Measurements from ENCODE around the gene GTF3C6.
"Not testable (repeated sequence)": the region's sequence is repeated elsewhere in the genome, so short reads cannot be mapped to it uniquely, and the experiment has no call there.

Gene GTF3C6

DNA sequence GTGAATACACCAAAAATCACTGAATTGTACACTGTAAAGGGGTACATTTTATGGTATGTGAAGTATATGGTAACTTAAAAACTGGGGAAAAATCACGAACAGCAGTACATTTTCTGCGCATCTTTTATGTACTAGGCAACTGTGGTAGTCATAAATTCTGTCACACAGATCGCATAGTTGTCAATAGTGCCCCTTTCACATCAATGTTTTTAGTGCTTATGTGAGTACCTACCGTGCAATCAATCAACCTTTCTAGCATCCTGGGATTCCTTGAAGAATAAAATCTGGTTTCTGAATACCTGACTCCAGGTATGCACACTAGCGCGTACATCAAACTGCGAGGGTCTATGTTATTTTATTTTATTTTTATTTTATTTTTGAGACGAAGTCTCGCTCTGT is 22.7 kb downstream of the GTF3C6 start:
- DNase-seq (ENCODE audit: insufficient read length): no peak
- no peak for FAIRE-seq
- no peak for TF ChIP-seq TAF1 (IDR thresholded peaks at IDR 0.05; ENCODE audit: borderline replicate concordance, low read depth, low read length)
- no peak for TF ChIP-seq POLR2AphosphoS5 (IDR thresholded peaks at IDR 0.05; ENCODE audit: low read depth, low read length)
- no peak for TF ChIP-seq POLR2A (IDR thresholded peaks at IDR 0.05; ENCODE audit: low read depth, low read length)

DNA sequence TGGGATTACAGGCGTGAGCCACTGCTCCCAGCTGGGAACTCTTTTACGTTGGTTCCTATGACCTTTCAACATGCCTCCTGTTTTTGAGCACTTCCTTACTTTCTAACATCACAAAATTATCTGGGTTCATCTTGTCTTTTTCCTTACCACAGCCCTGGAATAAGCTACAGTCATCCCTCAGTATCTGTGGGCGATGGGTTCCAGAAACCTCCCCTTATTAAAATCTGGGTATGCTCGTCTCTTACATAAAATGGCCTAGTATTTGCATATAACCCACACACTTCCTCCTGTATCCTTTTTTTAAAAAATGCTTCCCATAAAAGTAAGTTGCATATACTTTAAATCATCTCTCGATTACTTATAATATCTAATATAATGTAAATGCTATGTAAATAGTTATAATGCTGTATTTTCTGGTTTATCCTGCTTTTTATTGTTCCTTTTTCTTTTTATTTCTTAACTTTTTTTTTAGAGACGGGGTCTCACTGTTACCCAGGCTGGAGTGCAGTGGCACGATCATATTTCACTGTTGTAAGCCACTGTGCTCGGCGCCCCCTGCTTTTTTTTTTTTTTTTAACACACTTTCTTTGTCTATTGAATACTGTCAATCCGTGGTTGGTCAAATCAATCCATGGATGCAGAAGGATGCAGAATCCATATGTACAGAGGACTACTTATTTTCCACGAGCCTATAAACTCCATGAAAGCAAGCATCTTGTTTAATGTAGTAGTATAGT is 32.5 kb downstream of the GTF3C6 start:
- TF ChIP-seq POLR2A (IDR thresholded peaks at IDR 0.05; ENCODE audit: low read depth, low read length): no peak
- no peak for TF ChIP-seq POLR2AphosphoS5 (IDR thresholded peaks at IDR 0.05; ENCODE audit: low read depth, low read length)
- no peak for TF ChIP-seq TAF1 (IDR thresholded peaks at IDR 0.05; ENCODE audit: borderline replicate concordance, low read depth, low read length)
- FAIRE-seq (no peak), DNase-seq (ENCODE audit: insufficient read length) (no peak)

- FAIRE-seq (no peak), DNase-seq (ENCODE audit: insufficient read length) (no peak)
- no peak for TF ChIP-seq POLR2A (IDR thresholded peaks at IDR 0.05; ENCODE audit: low read depth, low read length)
- TF ChIP-seq POLR2AphosphoS5 (IDR thresholded peaks at IDR 0.05; ENCODE audit: low read depth, low read length): no peak
- no peak for TF ChIP-seq TAF1 (IDR thresholded peaks at IDR 0.05; ENCODE audit: borderline replicate concordance, low read depth, low read length)
Observed at GRCh38 chr6:110996691-110997090, 38.2 kb downstream of the GTF3C6 start.

- no peak for FAIRE-seq
Observed at GRCh38 chr6:110999634-111000270, 41.2 kb downstream of the GTF3C6 start.

DNA sequence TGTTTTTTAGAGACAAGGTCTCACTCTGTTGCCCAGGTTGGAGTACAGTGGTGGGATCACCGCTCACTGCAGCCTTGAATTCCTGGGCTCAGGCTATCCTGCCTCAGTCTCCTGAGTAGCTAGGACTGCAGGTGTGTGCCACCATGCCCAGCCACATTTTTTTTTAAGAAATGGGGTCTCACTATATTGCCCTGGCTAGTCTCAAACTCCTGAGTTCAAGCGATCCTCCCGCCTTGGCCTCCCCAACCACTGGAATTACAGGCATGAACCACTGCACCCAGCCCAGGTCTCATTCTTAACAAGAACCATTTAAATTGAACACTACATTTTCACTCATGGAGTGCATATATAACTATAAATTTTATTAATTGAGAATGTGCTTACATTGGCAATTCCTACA is 43.8 kb downstream of the GTF3C6 start:
- DNase-seq (ENCODE audit: insufficient read length) (no peak), FAIRE-seq (no peak)
- TF ChIP-seq POLR2AphosphoS5 (IDR thresholded peaks at IDR 0.05; ENCODE audit: low read depth, low read length): no peak
- TF ChIP-seq POLR2A (IDR thresholded peaks at IDR 0.05; ENCODE audit: low read depth, low read length): no peak
- no peak for TF ChIP-seq TAF1 (IDR thresholded peaks at IDR 0.05; ENCODE audit: borderline replicate concordance, low read depth, low read length)

More at GRCh38 chr6:110999634-111000270, 41.2 kb downstream of the GTF3C6 start:
- TF ChIP-seq POLR2A (IDR thresholded peaks at IDR 0.05; ENCODE audit: low read depth, low read length) (no peak), TAF1 (IDR thresholded peaks at IDR 0.05; ENCODE audit: borderline replicate concordance, low read depth, low read length) (no peak), POLR2AphosphoS5 (IDR thresholded peaks at IDR 0.05; ENCODE audit: low read depth, low read length) (no peak)
- no peak for DNase-seq (ENCODE audit: insufficient read length)

- TF ChIP-seq TAF1 (IDR thresholded peaks at IDR 0.05; ENCODE audit: borderline replicate concordance, low read depth, low read length) (no peak), POLR2AphosphoS5 (IDR thresholded peaks at IDR 0.05; ENCODE audit: low read depth, low read length) (no peak), POLR2A (IDR thresholded peaks at IDR 0.05; ENCODE audit: low read depth, low read length) (no peak)
- FAIRE-seq (peak; percentile 70), DNase-seq (ENCODE audit: insufficient read length) (peak; percentile 12)
Observed at GRCh38 chr6:111011360-111012142, 53.0 kb downstream of the GTF3C6 start.

DNA sequence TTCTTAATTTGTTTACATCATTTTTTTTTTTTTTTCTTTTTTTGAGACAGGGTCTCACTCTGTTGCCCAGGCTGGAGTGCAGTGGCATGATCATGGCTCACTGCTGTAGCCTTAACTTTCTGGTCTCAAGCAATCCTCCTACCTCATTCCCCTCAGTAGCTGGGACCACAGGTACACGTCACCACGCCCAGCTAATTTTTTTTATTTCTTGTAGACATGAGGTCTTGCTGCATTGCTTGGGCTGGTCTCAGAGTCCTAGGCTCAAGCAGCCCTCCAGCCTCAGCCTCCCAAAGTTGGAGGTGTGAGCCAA is 53.6 kb downstream of the GTF3C6 start:
- no peak for DNase-seq (ENCODE audit: insufficient read length)
- TF ChIP-seq TAF1 (IDR thresholded peaks at IDR 0.05; ENCODE audit: borderline replicate concordance, low read depth, low read length) (no peak), POLR2A (IDR thresholded peaks at IDR 0.05; ENCODE audit: low read depth, low read length) (no peak), POLR2AphosphoS5 (IDR thresholded peaks at IDR 0.05; ENCODE audit: low read depth, low read length) (no peak)
- FAIRE-seq: no peak

DNA sequence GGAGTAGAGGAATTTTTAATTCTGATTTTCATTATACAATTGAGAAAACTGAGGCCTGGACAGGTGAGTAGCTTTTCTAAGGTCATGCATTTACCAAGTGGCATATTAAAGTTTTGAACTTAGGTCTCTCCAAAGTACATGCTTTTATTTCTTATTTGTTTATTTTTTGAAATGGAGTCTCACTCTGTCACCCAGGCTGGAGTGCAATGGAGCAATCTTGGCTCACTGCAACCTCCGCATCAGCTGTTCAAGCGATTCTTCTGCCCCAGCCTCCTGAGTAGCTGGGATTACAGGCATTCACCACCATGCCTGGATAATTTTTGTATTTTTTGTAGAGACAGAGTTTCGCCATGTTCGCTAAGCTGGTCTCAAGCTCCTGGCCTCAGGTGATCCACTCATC is 54.0 kb downstream of the GTF3C6 start:
- not testable (repeated sequence) for FAIRE-seq

DNA sequence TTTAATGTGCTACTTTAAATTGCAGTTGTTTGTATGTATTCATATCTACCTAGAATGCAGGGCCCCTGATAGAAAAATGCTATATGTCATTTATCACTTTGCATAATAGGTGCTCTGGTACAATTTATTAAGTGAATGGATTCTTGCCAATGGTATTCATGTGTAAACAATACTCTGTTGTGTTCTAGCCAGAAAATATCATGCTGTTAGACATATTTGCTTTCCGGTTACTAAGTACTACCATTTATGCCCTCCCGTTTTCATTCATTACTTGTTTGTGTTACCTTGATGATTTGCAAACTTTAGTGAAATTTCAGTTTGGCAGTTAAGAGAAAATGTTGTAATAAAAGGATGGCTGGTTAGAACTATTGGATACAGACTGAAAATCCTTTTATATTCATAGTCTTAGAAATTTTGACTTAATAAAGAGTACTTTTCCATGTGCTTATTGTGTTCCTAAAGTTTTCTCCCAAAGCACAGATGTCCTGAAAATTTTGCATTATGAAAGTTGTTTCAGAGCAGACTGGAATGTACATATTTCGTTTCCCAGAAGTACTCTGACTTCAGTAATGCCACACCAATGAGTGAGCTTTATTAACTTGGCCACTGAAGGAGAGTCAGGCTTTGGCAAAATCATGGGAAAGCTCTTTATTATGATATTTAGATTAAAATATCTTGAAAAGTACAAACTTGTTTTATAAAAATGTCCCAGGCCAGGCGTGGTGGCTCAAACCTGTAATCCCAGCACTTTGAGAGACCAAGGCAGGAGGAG is 54.8 kb downstream of the GTF3C6 start:
- FAIRE-seq: no peak
- DNase-seq (ENCODE audit: insufficient read length): no peak
- TF ChIP-seq POLR2A (IDR thresholded peaks at IDR 0.05; ENCODE audit: low read depth, low read length): no peak
- no peak for TF ChIP-seq TAF1 (IDR thresholded peaks at IDR 0.05; ENCODE audit: borderline replicate concordance, low read depth, low read length)
- TF ChIP-seq POLR2AphosphoS5 (IDR thresholded peaks at IDR 0.05; ENCODE audit: low read depth, low read length): no peak

More for the DNA sequence above, 54.0 kb downstream of the GTF3C6 start:
- DNase-seq (ENCODE audit: insufficient read length): not testable (repeated sequence)

DNA sequence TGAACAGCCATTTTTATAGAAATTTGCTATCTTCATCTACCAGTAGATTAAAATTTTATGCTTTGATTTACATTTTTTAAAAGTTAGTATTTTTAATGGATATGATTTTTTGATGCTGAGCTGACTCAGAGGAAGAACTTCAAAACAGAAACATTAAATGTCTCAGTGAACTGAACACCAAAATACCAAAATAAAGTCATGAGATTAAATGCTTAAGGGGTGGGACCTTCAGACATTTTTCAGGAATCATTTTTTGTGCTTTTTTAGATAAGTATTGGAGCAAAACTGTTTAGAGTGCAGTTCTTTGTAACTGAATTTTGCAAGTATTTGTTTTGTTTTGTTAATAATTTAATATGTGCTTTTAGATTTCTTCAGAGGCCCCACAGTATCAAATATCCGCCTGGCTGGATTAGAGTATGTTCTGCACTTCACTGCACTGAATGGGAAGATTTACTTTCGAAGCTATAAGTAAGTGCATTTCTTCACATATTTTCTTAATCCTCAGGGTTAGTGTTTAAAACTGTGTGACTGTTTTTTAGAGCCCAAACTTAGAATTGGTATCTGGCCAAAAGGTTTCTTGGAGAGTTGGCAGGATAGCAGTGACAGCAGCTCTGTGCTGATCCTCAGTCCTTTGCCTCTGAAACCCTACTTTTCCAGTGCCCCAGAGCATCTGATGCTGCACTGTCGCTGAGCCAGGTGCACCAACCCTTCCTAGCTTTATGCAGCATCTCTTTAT is 57.1 kb downstream of the GTF3C6 start:
- FAIRE-seq: no peak
- no peak for TF ChIP-seq POLR2A (IDR thresholded peaks at IDR 0.05; ENCODE audit: low read depth, low read length)
- TF ChIP-seq POLR2AphosphoS5 (IDR thresholded peaks at IDR 0.05; ENCODE audit: low read depth, low read length): no peak
- TF ChIP-seq TAF1 (IDR thresholded peaks at IDR 0.05; ENCODE audit: borderline replicate concordance, low read depth, low read length): no peak
- DNase-seq (ENCODE audit: insufficient read length): no peak

GRCh38 chr6:111017241-111017640 is 58.7 kb downstream of the GTF3C6 start:
- DNase-seq (ENCODE audit: insufficient read length); FAIRE-seq: not testable (repeated sequence)

Data from GM12892 (cell line).